K562 (cell line): Measurements from ENCODE around the gene CNR2. TPM values are rescaled to one million over a fixed set of nuclear protein-coding genes. Genes with fewer than 3 reads are reported as not detected.

Experiments
- ATAC-seq: fragments of 200-7000 bp; cut with Tn5 transposase; 3 replicates; pipeline ENCODE4 v1.9.1; 2020; ENCODE audit warnings: moderate library complexity
- BruUV-seq: library from RNA; stranded (reverse); fragments of 400-500 nt; replicated peaks from 2 replicates; lab custom pipeline; 2021; lab: Mats Ljungman, UMichigan
- CTCF ChIA-PET: fragments of 300-600 bp; formaldehyde crosslinking; extraction: SDS; loops from one replicate; lab custom pipeline; 2021; ENCODE audit warnings: low intra/inter-chr PET ratio; lab: Yijun Ruan, JAX
- POLR2A ChIA-PET: fragments of 300-600, 350-650 bp; sonication (Branson Sonifier 250); formaldehyde crosslinking; extraction: SDS; loops from one replicate; lab custom pipeline; 2021; ENCODE audit warnings: antibody characterized with exemption, inconsistent platforms; lab: Yijun Ruan, JAX
- DNase-seq, 4 experiments: peaks; one replicate each; pipeline versions ENCODE4 v3.0.0 to v3.0.0-alpha.2; 2011 to 2018; ENCODE audit warnings: low spot score in 3 of 4, mixed read lengths in 3 of 4; ENCODE audit errors: extremely low read depth in 1 of 4
- FAIRE-seq: peaks from 2 replicates; lab custom pipeline; 2011; peaks lifted over from hg19 to GRCh38; lab: Jason Lieb, UNC
- H2AFZ ChIP-seq: 2 replicates; pipeline ENCODE4 v1.6.0; 2011; ENCODE audit warnings: low read depth, low read length, control low read depth, inconsistent platforms
- H3K27ac ChIP-seq: fragments of 200-600 bp; 3 replicates; pipeline ENCODE4 v1.8.0; 2011; ENCODE audit warnings: low read depth, mild to moderate bottlenecking, control low read depth, inconsistent platforms, low read length, moderate library complexity, mixed read lengths; ENCODE audit errors: extremely low read depth
- H3K27me3 ChIP-seq, 2 experiments: fragments of 300-600 bp in 1 of 2; 2 replicates in 1 of 2; 3 replicates in 1 of 2; pipeline versions ENCODE4 v1.6.0 to v1.8.0; 2011; ENCODE audit warnings: inconsistent platforms in 2 of 2, low read length in 2 of 2, mild to moderate bottlenecking in 1 of 2, mixed read lengths in 1 of 2, moderate library complexity in 1 of 2; ENCODE audit not compliant: control insufficient read depth in 2 of 2, insufficient read depth in 2 of 2
- H3K36me3 ChIP-seq: fragments of 300-600 bp; 3 replicates; pipeline ENCODE4 v1.8.0; 2011; ENCODE audit warnings: mild to moderate bottlenecking, low read length, inconsistent platforms; ENCODE audit not compliant: control insufficient read depth, insufficient read depth
- H3K4me1 ChIP-seq, 2 experiments: fragments of 200-600 bp in 1 of 2; replicated peaks in 1 of 2; 2 replicates in 1 of 2; 3 replicates in 1 of 2; pipeline versions ENCODE4 v1.5.1 to v1.8.0; 2011; ENCODE audit warnings: inconsistent platforms in 2 of 2, low read length in 2 of 2, mild to moderate bottlenecking in 1 of 2, mixed read lengths in 1 of 2, moderate library complexity in 1 of 2; ENCODE audit not compliant: control insufficient read depth in 2 of 2, insufficient read depth in 2 of 2
- H3K4me2 ChIP-seq: 2 replicates; pipeline ENCODE4 v1.6.1; 2011; ENCODE audit warnings: low read length, control low read depth, inconsistent platforms, mixed read lengths; ENCODE audit not compliant: insufficient read depth
- H3K4me3 ChIP-seq: fragments of 200-600 bp; sonication (generic), shearing (Covaris generic); 2 replicates; pipeline ENCODE4 v1.5.1; 2016; ENCODE audit warnings: control low read depth, inconsistent platforms
- H3K79me2 ChIP-seq: fragments of 200-600 bp; 3 replicates; pipeline ENCODE4 v1.8.0; 2011; ENCODE audit warnings: low read length, inconsistent platforms; ENCODE audit not compliant: control insufficient read depth, insufficient read depth
- H3K9ac ChIP-seq, 2 experiments: 2 replicates each; pipeline versions ENCODE4 v1.6.0 to v1.6.1; 2011; ENCODE audit warnings: low read depth in 2 of 2, low read length in 2 of 2, control low read depth in 1 of 2, inconsistent platforms in 1 of 2, mild to moderate bottlenecking in 1 of 2, mixed read lengths in 1 of 2; ENCODE audit not compliant: insufficient read depth in 1 of 2
- H3K9me1 ChIP-seq: one replicate; pipeline ENCODE4 v1.6.0; 2011; ENCODE audit warnings: inconsistent platforms, mild to moderate bottlenecking, low read length, moderate library complexity; ENCODE audit not compliant: control insufficient read depth, insufficient read depth
- H3K9me3 ChIP-seq: replicated peaks from 2 replicates; pipeline ENCODE4 v1.5.1; 2011; ENCODE audit warnings: low read depth, low read length, inconsistent platforms; ENCODE audit not compliant: control insufficient read depth, insufficient read depth
- H4K20me1 ChIP-seq: replicated peaks from 2 replicates; pipeline ENCODE4 v1.6.1; 2011; ENCODE audit warnings: low read length, inconsistent platforms, mixed read lengths; ENCODE audit not compliant: control insufficient read depth, insufficient read depth
- ZNF316 ChIP-seq: fragments of 450-650 bp; IDR thresholded peaks from 2 replicates; pipeline ENCODE4 v1.6.1; 2016
- ZNF609 ChIP-seq: sonication (generic); formaldehyde crosslinking; IDR thresholded peaks from 2 replicates; pipeline ENCODE4 v1.8.1; 2023; ENCODE audit warnings: missing genetic modification reagents, mild to moderate bottlenecking, borderline replicate concordance
- WGBS: fragments of 100-300 bp; shearing (Covaris generic); methylation state at CpG from one replicate; pipeline ENCODE4 v1.1.6; 2016; ENCODE audit warnings: low coverage, mixed read lengths; ENCODE audit not compliant: insufficient coverage; ENCODE audit errors: missing lambda C conversion rate; 5-methylcytosine and 5-hydroxymethylcytosine counted together
- in situ Hi-C: fragments of 300-500 bp; cut with MboI; formaldehyde crosslinking; loops from 4 replicates; pipeline ENCODE4 v1.15.0; 2018; ENCODE audit warnings: inconsistent platforms, mixed read lengths
- intact Hi-C: fragments of 100-400 bp; cut with micrococcal nuclease; formaldehyde crosslinking; loops from 2 replicates; pipeline ENCODE4 v1.14.2; 2022
- polyA plus RNA-seq, 8 experiments: library from polyadenylated mRNA; depleted of rRNA in 4 of 8; stranded (reverse) in 5 of 8; unstranded in 3 of 8; fragments of >200 nt; fragmentation: Nextera tagmentation in 2 of 8; fragmentation: Illumina TruSeq in 1 of 8; extraction: Ambion mirVana in 2 of 8; extraction: Trizol in 1 of 8; gene quantifications; 2 replicates each; pipeline versions ENCODE4 v1.2.1 to v1.2.3, GENCODE V29; 2011 to 2014; ENCODE audit warnings: inconsistent platforms in 1 of 8, missing spikeins in 1 of 8
- total RNA-seq, 7 experiments: library from RNA; depleted of rRNA in 6 of 7; stranded (reverse); fragments of >200 nt in 6 of 7; fragmentation: Illumina TruSeq in 2 of 7; extraction: Trizol in 2 of 7; gene quantifications; 2 replicates each; pipeline versions ENCODE4 v1.2.1 to v1.2.3, GENCODE V29; 2011 to 2021; ENCODE audit warnings: low replicate concordance in 1 of 7

The CNR2 gene
- total and polyA plus RNA-seq, 9 of the 15 experiments (the other 6 are each of a cell fraction or from before 2014, with no cell fraction given): not detected

- Histone ChIP-seq H3K9me1 (no peaks in the 10 kb centered on the region), H4K20me1 (no peaks in the 10 kb centered on the region), H3K9ac (no peak overlapping the region), H3K4me1 (no peaks in the 10 kb centered on the region), H3K4me3 (no peak overlapping the region), H3K9me3 (peaks cover 9% of the 10 kb centered on the region), H3K27me3 (peaks cover 11% of the 10 kb centered on the region in 2 experiments), H3K36me3 (no peaks in the 10 kb centered on the region), H3K27ac (no peak overlapping the region), H3K79me2 (no peaks in the 10 kb centered on the region), H3K4me2 (no peak overlapping the region), H2AFZ (no peak overlapping the region)
- no peak for DNase-seq
- in situ Hi-C loops (no loop called here), intact Hi-C loops (no loop called here)
- ChIA-PET CTCF (no interaction called here), POLR2A (interaction anchor here (1.1 kb wide), 1 partner anchor 21 kb away, joined by 6 read pairs; no protein-coding TSS in a partner anchor)
- WGBS: 12% methylated on average over 4 of the region's 4 CpGs
- no peak for ATAC-seq
- no TSS peak for BruUV-seq
- peak; percentile 42 for TF ChIP-seq ZNF316
- TF ChIP-seq ZNF609 (CRISPR knock-in tag): no peak
- FAIRE-seq: no peak
These were observed 30.4 kb downstream of the CNR2 start for GRCh38 chr1:23882746-23883145.
